HepG2 (cell line): ENCODE measurements around the gene SSBP2. TPM values are rescaled to one million over a fixed set of nuclear protein-coding genes. Genes with fewer than 3 reads are reported as not detected.

ENCODE experiments used
- ATAC-seq: fragments of 200-7000 bp; cut with Tn5 transposase; 3 replicates; pipeline ENCODE4 v1.9.1; 2020; ENCODE audit warnings: mild to moderate bottlenecking, moderate library complexity
- BruUV-seq: library from RNA; stranded (reverse); fragments of 400-500 nt; replicated peaks from 2 replicates; lab custom pipeline; 2021; lab: Mats Ljungman, UMichigan
- CTCF ChIA-PET: fragments of 300-600 bp; formaldehyde crosslinking; extraction: SDS; loops from one replicate; lab custom pipeline; 2021; ENCODE audit warnings: low total read pairs, inconsistent platforms, low intra/inter-chr PET ratio; lab: Yijun Ruan, JAX
- POLR2A ChIA-PET: fragments of 350-600 bp; sonication (Branson Sonifier 250); formaldehyde crosslinking; loops from one replicate; lab custom pipeline; 2020; ENCODE audit warnings: antibody characterized with exemption, inconsistent platforms; lab: Yijun Ruan, JAX
- DNase-seq: peaks from one replicate; pipeline ENCODE4 v3.0.0-alpha.2; 2015; ENCODE audit warnings: low spot score
- FAIRE-seq: peaks from 3 replicates; lab custom pipeline; 2011; peaks lifted over from hg19 to GRCh38; lab: Jason Lieb, UNC
- H2AFZ ChIP-seq: one replicate; pipeline ENCODE4 v1.6.1; 2011; ENCODE audit warnings: low read length, inconsistent platforms
- H3K27ac ChIP-seq: fragments of 300-600 bp; 3 replicates; pipeline ENCODE4 v1.8.0; 2011; ENCODE audit warnings: mixed run types, mild to moderate bottlenecking, mixed read lengths, low read length, inconsistent platforms; ENCODE audit not compliant: insufficient read depth; ENCODE audit errors: extremely low read length
- H3K27me3 ChIP-seq, 2 experiments: fragments of 200-600 bp in 1 of 2; 2 replicates in 1 of 2; 3 replicates in 1 of 2; pipeline versions ENCODE4 v1.6.0 to v1.8.0; 2011; ENCODE audit warnings: low read length in 2 of 2, mild to moderate bottlenecking in 2 of 2, moderate library complexity in 2 of 2, inconsistent platforms in 1 of 2; ENCODE audit not compliant: insufficient read depth in 2 of 2, control insufficient read depth in 1 of 2
- H3K36me3 ChIP-seq, 2 experiments: fragments of 200-600 bp in 1 of 2; replicated peaks in 1 of 2; 2 replicates in 1 of 2; 3 replicates in 1 of 2; pipeline versions ENCODE4 v1.5.1 to v1.8.0; 2011; ENCODE audit warnings: low read length in 2 of 2, inconsistent platforms in 1 of 2; ENCODE audit not compliant: insufficient read depth in 2 of 2, control insufficient read depth in 1 of 2
- H3K4me1 ChIP-seq: 2 replicates; pipeline ENCODE4 v1.5.1; 2012; ENCODE audit warnings: low read length, inconsistent platforms; ENCODE audit not compliant: insufficient read depth
- H3K4me2 ChIP-seq: 2 replicates; pipeline ENCODE4 v1.6.0; 2011; ENCODE audit warnings: low read depth, low read length, inconsistent platforms
- H3K4me3 ChIP-seq, 3 experiments: fragments of 200-600 bp in 1 of 3; sonication (generic), shearing (Covaris generic) in 1 of 3; replicated peaks in 1 of 3; 2 replicates each; pipeline ENCODE4 v1.5.1; 2011 to 2016; ENCODE audit warnings: low read length in 3 of 3, inconsistent platforms in 2 of 3, low read depth in 2 of 3, mild to moderate bottlenecking in 2 of 3, control low read depth in 1 of 3, mixed read lengths in 1 of 3; ENCODE audit not compliant: insufficient read depth in 1 of 3
- H3K79me2 ChIP-seq: one replicate; pipeline ENCODE4 v1.6.1; 2011; ENCODE audit warnings: low read length, inconsistent platforms; ENCODE audit not compliant: insufficient read depth
- H3K9ac ChIP-seq: 2 replicates; pipeline ENCODE4 v1.6.0; 2011; ENCODE audit warnings: mild to moderate bottlenecking, low read depth, low read length, inconsistent platforms; ENCODE audit not compliant: insufficient read depth
- H3K9me3 ChIP-seq: 2 replicates; pipeline ENCODE4 v1.5.1; 2012; ENCODE audit warnings: mild to moderate bottlenecking, low read length
- H4K20me1 ChIP-seq: 2 replicates; pipeline ENCODE4 v1.6.0; 2011; ENCODE audit warnings: inconsistent platforms, mild to moderate bottlenecking, low read length, moderate library complexity; ENCODE audit not compliant: insufficient read depth
- E2F5 ChIP-seq: sonication (generic); formaldehyde crosslinking; conservative IDR thresholded peaks from 2 replicates; pipeline ENCODE4 v1.4.0; 2020; ENCODE audit warnings: missing genetic modification reagents
- FOSL1 ChIP-seq: sonication (generic); formaldehyde crosslinking; IDR thresholded peaks from 2 replicates; pipeline ENCODE4 v1.9.0; 2021; ENCODE audit warnings: missing genetic modification reagents, borderline replicate concordance
- HBP1 ChIP-seq: IDR thresholded peaks from 2 replicates; pipeline ENCODE4 v1.6.1; 2016; ENCODE audit warnings: low read depth, control low read depth
- KLF16 ChIP-seq, 2 experiments: sonication (generic) in 1 of 2; formaldehyde crosslinking in 1 of 2; IDR thresholded peaks; 2 replicates each; pipeline versions ENCODE4 v1.6.1 to v1.8.0; 2016 to 2023; ENCODE audit warnings: missing genetic modification reagents in 2 of 2, missing compliant biosample characterization in 1 of 2
- LBX2 ChIP-seq: sonication (generic); formaldehyde crosslinking; IDR thresholded peaks from 2 replicates; pipeline ENCODE4 v1.5.0; 2020; ENCODE audit warnings: missing genetic modification reagents, mild to moderate bottlenecking, borderline replicate concordance
- PITX1 ChIP-seq: sonication (generic); formaldehyde crosslinking; IDR thresholded peaks from 2 replicates; pipeline ENCODE4 v1.5.1; 2020; ENCODE audit warnings: mild to moderate bottlenecking, missing genetic modification reagents
- SMAD3 ChIP-seq: sonication (generic); formaldehyde crosslinking; IDR thresholded peaks from 2 replicates; pipeline ENCODE4 v1.4.0; 2020; ENCODE audit warnings: missing genetic modification reagents
- ZFP41 ChIP-seq: sonication (generic); formaldehyde crosslinking; IDR thresholded peaks from 2 replicates; pipeline ENCODE4 v1.4.0; 2020; ENCODE audit warnings: mild to moderate bottlenecking, missing genetic modification reagents, borderline replicate concordance
- ZNF160 ChIP-seq: sonication (generic); formaldehyde crosslinking; IDR thresholded peaks from 2 replicates; pipeline ENCODE4 v1.8.0; 2022; ENCODE audit warnings: mild to moderate bottlenecking, inconsistent platforms, missing genetic modification reagents
- ZNF280D ChIP-seq: sonication (generic); formaldehyde crosslinking; IDR thresholded peaks from 2 replicates; pipeline ENCODE4 v1.5.1; 2020; ENCODE audit warnings: mild to moderate bottlenecking, missing genetic modification reagents
- ZNF331 ChIP-seq: sonication (generic); formaldehyde crosslinking; IDR thresholded peaks from 2 replicates; pipeline ENCODE4 v1.4.0; 2020; ENCODE audit warnings: missing genetic modification reagents
- ZNF547 ChIP-seq: sonication (generic); formaldehyde crosslinking; IDR thresholded peaks from 2 replicates; pipeline ENCODE4 v1.5.1; 2020; ENCODE audit warnings: mild to moderate bottlenecking, missing genetic modification reagents
- ZNF607 ChIP-seq: sonication (generic); formaldehyde crosslinking; IDR thresholded peaks from 2 replicates; pipeline ENCODE4 v1.5.1; 2020; ENCODE audit warnings: missing genetic modification reagents, mild to moderate bottlenecking, borderline replicate concordance
- ZNF7 ChIP-seq: IDR thresholded peaks from 2 replicates; pipeline ENCODE4 v1.6.1; 2016; ENCODE audit warnings: missing biosample characterization, missing genetic modification reagents
- ZNF75D ChIP-seq: sonication (generic); formaldehyde crosslinking; IDR thresholded peaks from 2 replicates; pipeline ENCODE4 v1.8.1; 2023; ENCODE audit warnings: missing genetic modification reagents, mild to moderate bottlenecking, borderline replicate concordance
- ZNF761 ChIP-seq: sonication (generic); formaldehyde crosslinking; conservative IDR thresholded peaks from 2 replicates; pipeline ENCODE4 v1.4.0; 2020; ENCODE audit warnings: mild to moderate bottlenecking, missing genetic modification reagents
- ZNF800 ChIP-seq: sonication (generic); formaldehyde crosslinking; IDR thresholded peaks from 2 replicates; pipeline ENCODE4 v1.4.0; 2020; ENCODE audit warnings: missing genetic modification reagents
- WGBS: methylation state at CpG from one replicate; pipeline ENCODE4 v1.1.6; 2017; ENCODE audit warnings: low lambda C conversion rate; 5-methylcytosine and 5-hydroxymethylcytosine counted together
- in situ Hi-C: cut with HindIII; loops from 2 replicates; pipeline ENCODE4 v1.10.0; 2017; ENCODE audit warnings: low pct_unique_long_range_greater_than_20kb; ENCODE audit not compliant: extremely low pct_ligation_motif_present
- intact Hi-C: fragments of 100-400 bp; cut with micrococcal nuclease; formaldehyde crosslinking; loops from one replicate; pipeline ENCODE4 v1.10.0; 2022; ENCODE audit not compliant: unreplicated experiment
- polyA plus RNA-seq, 8 experiments: library from polyadenylated mRNA; depleted of rRNA in 3 of 8; stranded (reverse) in 7 of 8; unstranded in 1 of 8; fragments of >200 nt; fragmentation: Illumina TruSeq in 4 of 8; extraction: Trizol in 4 of 8; gene quantifications; 2 replicates each; pipeline versions ENCODE4 v1.2.1 to v1.2.3, GENCODE V29; 2011 to 2016; ENCODE audit warnings: low read depth in 4 of 8, missing spikeins in 1 of 8, mixed read lengths in 1 of 8; ENCODE audit not compliant: insufficient read depth in 1 of 8
- total RNA-seq, 5 experiments: library from RNA; depleted of rRNA; stranded (reverse); fragments of >200 nt; fragmentation: Illumina TruSeq; extraction: Trizol; gene quantifications; 2 replicates each; pipeline ENCODE4 v1.2.3, GENCODE V29; 2016; ENCODE audit warnings: low read depth in 1 of 5

Gene SSBP2
- total and polyA plus RNA-seq, 2 of the 13 experiments (the other 11 are each of a cell fraction or from before 2014, with no cell fraction given): 0.16 TPM; not detected in 1

GRCh38 chr5:81694726-81695125, 56.2 kb downstream of the SSBP2 start (continued):
- TF ChIP-seq ZNF800 (CRISPR knock-in tag) (no peak), HBP1 (CRISPR knock-in tag) (no peak)

GRCh38 chr5:81688215-81688614, 62.7 kb downstream of the SSBP2 start:
- H2AFZ ChIP-seq: no peak overlapping the region
- ATAC-seq (no peak), FAIRE-seq (no peak), DNase-seq (no peak)
- H3K9me3 ChIP-seq: no peaks in the 10 kb centered on the region
- ChIA-PET POLR2A (no interaction called here), CTCF (no interaction called here)
- H3K9ac ChIP-seq: no peak overlapping the region
- intact Hi-C loops (no loop called here), in situ Hi-C loops (no loop called here)
- H3K4me1 ChIP-seq: no peaks in the 10 kb centered on the region
- no peaks in the 10 kb centered on the region for H4K20me1 ChIP-seq
- no peaks in the 10 kb centered on the region for H3K27me3 ChIP-seq
- no TSS peak for BruUV-seq
- no peak overlapping the region for H3K27ac ChIP-seq
- no peak overlapping the region for H3K4me3 ChIP-seq
- no peaks in the 10 kb centered on the region for H3K36me3 ChIP-seq
- WGBS: 0% methylated on average over 2 of the region's 5 CpGs
- H3K4me2 ChIP-seq: no peak overlapping the region
- H3K79me2 ChIP-seq: no peaks in the 10 kb centered on the region
- TF ChIP-seq ZNF761 (CRISPR knock-in tag): no peak
- TF ChIP-seq ZNF7 (CRISPR knock-in tag): no peak
- TF ChIP-seq FOSL1 (CRISPR knock-in tag): no peak
- TF ChIP-seq ZFP41 (CRISPR knock-in tag): no peak
- no peak for TF ChIP-seq LBX2 (CRISPR knock-in tag)
- no peak for TF ChIP-seq KLF16 (CRISPR knock-in tag; IDR thresholded peaks at IDR 0.05)
- no peak for TF ChIP-seq ZNF160 (CRISPR knock-in tag)
- no peak for TF ChIP-seq E2F5 (CRISPR knock-in tag)
- TF ChIP-seq SMAD3 (CRISPR knock-in tag): no peak
- TF ChIP-seq ZNF280D (CRISPR knock-in tag): no peak
- no peak for TF ChIP-seq ZNF75D (CRISPR knock-in tag)
- no peak for TF ChIP-seq ZNF607
- no peak for TF ChIP-seq PITX1 (CRISPR knock-in tag)
- TF ChIP-seq ZNF547 (CRISPR knock-in tag): no peak
- no peak for TF ChIP-seq ZNF331 (CRISPR knock-in tag)
